Activated CD4-positive, CD25-positive, alpha-beta regulatory T cell (primary cell): Measurements from ENCODE around the gene NPAS3.

Source experiments
- DNase-seq, 4 experiments: peaks; one replicate each; lab custom pipeline; 2025; lab: John Stamatoyannopoulos, UW

The NPAS3 gene

GRCh38 chr14:33377596-33378390, 439.1 kb downstream of the NPAS3 start:
- no peak for DNase-seq

GRCh38 chr14:33381717-33382116, 443.0 kb downstream of the NPAS3 start:
- no peak for DNase-seq

- no peak for DNase-seq
Measured at GRCh38 chr14:33386140-33386539, 447.5 kb downstream of the NPAS3 start.

GRCh38 chr14:33386781-33387180, 448.1 kb downstream of the NPAS3 start:
- DNase-seq = no peak

- DNase-seq = no peak
Measured at GRCh38 chr14:33390335-33390734, 451.7 kb downstream of the NPAS3 start.

- DNase-seq = no peak
Measured at GRCh38 chr14:33393231-33393894, 454.7 kb downstream of the NPAS3 start.

GRCh38 chr14:33393895-33394368, 455.3 kb downstream of the NPAS3 start:
- no peak for DNase-seq

- no peak for DNase-seq
Measured at GRCh38 chr14:33401311-33401710, 462.6 kb downstream of the NPAS3 start.

- DNase-seq = no peak
Measured at GRCh38 chr14:33402604-33403003, 463.9 kb downstream of the NPAS3 start.

- DNase-seq = no peak
Measured at GRCh38 chr14:33404054-33404453, 465.4 kb downstream of the NPAS3 start.

- no peak for DNase-seq
Measured at GRCh38 chr14:33404964-33405574, 466.4 kb downstream of the NPAS3 start.

- DNase-seq = no peak
Measured at GRCh38 chr14:33406766-33407165, 468.1 kb downstream of the NPAS3 start.

GRCh38 chr14:33408291-33408690, 469.6 kb downstream of the NPAS3 start:
- DNase-seq = no peak

- no peak for DNase-seq
Measured at GRCh38 chr14:33412450-33412849, 473.8 kb downstream of the NPAS3 start.

GRCh38 chr14:33413381-33413780, 474.7 kb downstream of the NPAS3 start:
- DNase-seq = no peak

GRCh38 chr14:33414041-33414440, 475.4 kb downstream of the NPAS3 start:
- DNase-seq = no peak

GRCh38 chr14:33420051-33420627, 481.5 kb downstream of the NPAS3 start:
- no peak for DNase-seq

GRCh38 chr14:33430414-33431035, 491.8 kb downstream of the NPAS3 start:
- no peak for DNase-seq

GRCh38 chr14:33432407-33433023, 493.8 kb downstream of the NPAS3 start:
- no peak for DNase-seq

GRCh38 chr14:33433396-33433795, 494.7 kb downstream of the NPAS3 start:
- DNase-seq = no peak

GRCh38 chr14:33435911-33436689, 497.4 kb downstream of the NPAS3 start:
- no peak for DNase-seq
